Stimulated activated CD8-positive, alpha-beta memory T cell treated with anti-CD3 and anti-CD28 coated beads, Interleukin-4, amount 100 ng/mL, for 24 hours (primary cell): ENCODE data around the gene TMEM123.
A peak's percentile ranks its signal among the peaks of the same experiment; 100 is the strongest.

Experiments
- DNase-seq: peaks from one replicate; pipeline ENCODE4 v3.0.0-alpha.2; 2020; ENCODE audit warnings: low read depth

Gene TMEM123

GRCh38 chr11:102452461-102453301 is at the start of gene TMEM123:
Gene TMEM123, minus strand, starts transcription at chr11:102452765. Its CDS starts 142 bp downstream, at chr11:102452623.
- peak; percentile 84 for DNase-seq

GRCh38 chr11:102500829-102501228 is 48.3 kb upstream of the TMEM123 start:
- no peak for DNase-seq

GRCh38 chr11:102499931-102500330 is 47.4 kb upstream of the TMEM123 start:
- no peak for DNase-seq

DNA sequence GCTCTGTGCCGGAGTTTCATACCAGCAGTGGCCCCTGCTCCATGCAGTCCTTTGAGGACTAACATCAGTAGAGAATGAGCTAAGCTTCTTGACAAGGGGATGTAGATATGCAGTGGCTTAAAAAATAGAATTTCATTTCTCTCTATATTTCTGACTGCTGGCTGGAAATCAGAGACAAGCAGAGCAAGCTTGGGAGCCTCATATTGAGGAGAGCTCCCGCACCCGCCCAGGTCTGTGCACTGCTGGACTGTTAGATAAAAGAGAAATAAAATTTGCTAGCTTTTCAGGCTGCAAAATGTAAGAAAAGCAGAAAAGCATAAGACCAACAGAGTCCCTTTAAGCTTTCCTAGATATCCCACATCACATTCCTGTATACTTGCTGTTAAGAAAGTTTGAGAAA is 46.6 kb upstream of the TMEM123 start:
- DNase-seq: no peak

GRCh38 chr11:102497061-102497460 is 44.5 kb upstream of the TMEM123 start:
- DNase-seq: no peak

DNA sequence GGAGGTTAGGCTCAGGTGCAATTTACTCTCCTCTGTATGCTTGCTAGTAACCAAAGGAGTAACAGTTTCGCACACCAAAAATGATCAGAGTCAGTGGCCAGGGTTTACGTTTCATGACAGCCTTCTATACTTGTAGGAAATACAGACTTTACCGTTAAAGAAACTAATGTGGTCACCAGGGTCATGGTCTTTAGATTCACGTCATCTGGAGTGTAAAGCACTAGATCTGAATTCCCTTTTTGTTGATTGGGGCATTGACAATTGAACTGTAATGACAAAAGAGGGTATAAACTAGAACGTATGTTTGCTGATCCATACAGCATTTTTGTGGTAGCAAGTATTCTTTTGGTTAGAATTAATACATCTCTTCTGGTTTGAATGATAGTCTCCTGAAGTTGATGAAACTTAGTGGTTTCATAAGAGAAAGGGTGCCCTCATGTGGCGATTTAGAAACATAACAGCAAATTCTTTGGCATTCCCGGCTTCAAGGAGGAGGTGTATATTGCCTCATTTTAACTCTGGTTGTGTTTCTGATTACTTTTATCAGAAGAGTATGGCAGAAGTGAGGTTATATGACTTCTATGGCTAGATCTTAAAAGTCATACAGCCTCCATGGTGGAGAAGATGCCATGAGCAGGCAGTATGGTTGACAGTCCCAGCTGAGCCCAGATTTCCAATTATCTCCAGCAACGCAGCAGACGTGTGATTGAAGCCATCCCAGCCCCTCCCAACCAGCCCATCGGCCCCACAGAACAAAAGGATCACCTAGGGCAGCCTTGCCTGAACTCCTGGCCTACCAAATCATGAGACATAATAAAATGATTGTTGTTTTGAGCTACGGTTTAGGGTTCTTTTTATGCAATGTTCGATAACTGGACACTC is 42.8 kb upstream of the TMEM123 start:
- no peak for DNase-seq

DNA sequence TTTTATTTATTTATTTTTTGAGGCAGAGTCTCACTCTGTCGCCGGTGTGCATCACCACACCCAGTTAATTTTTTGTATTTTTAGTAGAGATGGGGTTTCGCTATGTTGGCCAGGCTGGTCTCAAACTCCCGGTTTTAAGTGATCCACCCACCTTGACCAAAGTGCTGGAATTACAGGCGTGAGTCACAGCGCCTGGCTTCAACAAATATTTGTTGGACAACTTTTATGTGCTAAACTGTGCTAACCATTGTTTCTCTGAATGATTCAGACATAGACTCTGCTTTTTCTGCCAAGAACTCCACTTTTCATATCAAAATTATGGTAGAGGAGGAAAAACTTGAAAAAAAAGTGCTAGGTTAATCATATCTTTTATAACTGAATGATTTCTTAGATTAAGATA is 41.7 kb upstream of the TMEM123 start:
- DNase-seq: no peak

- DNase-seq: no peak
Observed at GRCh38 chr11:102493524-102493923, 41.0 kb upstream of the TMEM123 start.

DNA sequence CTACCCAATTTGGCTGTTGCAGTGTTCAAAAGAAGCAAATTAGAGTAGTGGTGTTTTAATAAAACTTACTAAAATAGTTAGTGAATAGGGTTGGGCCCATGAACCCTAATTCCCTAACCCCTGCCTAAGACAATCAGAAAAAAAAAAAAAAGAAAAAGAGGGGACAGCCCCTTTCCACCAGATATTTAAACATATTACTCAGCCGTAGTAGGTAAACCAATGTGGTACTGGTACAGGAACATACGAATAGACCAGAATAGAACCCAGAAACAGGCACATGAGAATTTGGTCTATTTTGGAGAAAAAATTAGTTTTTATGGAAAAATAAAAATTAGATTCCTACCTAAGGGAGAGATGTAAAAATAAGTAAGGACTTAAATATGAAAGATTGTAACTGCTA is 39.4 kb upstream of the TMEM123 start:
- no peak for DNase-seq

DNA sequence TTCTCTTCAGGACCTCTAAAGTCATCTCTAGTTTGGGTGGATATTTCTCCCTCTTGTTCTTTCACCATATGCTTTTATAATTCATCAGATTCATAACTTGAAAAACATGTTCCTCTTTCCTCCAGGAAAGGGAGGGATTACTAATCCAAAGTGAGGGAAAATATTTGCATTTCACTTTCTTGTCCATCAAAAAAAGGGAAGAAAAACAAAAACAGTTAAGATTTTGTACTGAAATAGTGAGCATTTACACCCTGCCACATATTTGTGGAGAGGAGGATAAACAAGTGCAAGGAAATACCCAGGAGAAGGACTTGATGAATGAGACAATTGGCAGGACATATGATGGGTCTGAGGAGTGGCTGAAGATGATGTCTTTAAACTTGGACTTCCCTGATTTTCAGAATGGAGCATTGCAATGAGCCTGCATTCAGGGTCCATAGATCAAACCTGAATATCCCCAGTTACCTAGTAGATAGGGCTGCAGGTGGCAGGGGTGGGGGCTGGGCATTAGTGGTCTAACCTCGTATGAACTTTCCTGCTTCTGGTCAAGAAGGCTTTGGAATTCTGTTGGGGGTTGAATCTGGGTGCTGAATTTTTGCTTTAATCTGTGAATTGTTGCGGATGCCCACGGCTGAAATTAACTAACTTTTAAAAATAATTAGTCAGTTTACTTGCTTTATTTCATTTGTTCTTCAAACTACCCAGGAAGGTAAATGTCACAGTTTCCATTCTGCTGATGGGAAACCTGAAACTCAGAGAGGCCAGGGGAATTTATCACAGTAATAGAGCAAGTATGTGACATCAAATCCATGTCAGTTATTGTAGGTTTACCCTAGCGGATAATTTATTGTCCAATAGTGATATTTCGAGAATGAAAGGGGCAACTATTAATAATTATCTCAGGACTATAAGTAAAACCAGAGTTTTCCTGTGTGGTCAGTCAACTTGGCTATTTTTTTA is 36.9 kb upstream of the TMEM123 start:
- DNase-seq: no peak

- no peak for DNase-seq
Observed at GRCh38 chr11:102488208-102488607, 35.6 kb upstream of the TMEM123 start.

DNA sequence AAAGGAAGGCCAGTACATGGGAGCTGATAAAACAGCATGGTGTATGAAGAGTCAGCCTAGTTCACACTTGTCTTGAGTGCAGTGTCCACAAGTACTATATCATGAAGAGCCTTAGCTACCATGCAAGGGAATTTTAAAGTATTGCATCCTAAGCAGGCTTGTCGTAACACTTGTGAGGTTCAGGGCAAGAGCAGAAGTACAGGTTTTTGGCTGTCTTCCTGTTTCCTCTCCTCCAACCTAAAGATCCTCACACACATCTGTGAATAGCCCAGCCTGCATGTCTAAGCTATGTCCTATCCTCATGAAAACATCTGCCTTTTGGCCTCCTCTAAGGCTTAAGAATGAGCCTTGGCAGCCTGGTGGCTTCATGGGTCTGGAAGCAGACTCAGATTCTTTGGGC is 34.6 kb upstream of the TMEM123 start:
- no peak for DNase-seq

GRCh38 chr11:102486584-102486983 is 34.0 kb upstream of the TMEM123 start:
- DNase-seq: no peak

DNA sequence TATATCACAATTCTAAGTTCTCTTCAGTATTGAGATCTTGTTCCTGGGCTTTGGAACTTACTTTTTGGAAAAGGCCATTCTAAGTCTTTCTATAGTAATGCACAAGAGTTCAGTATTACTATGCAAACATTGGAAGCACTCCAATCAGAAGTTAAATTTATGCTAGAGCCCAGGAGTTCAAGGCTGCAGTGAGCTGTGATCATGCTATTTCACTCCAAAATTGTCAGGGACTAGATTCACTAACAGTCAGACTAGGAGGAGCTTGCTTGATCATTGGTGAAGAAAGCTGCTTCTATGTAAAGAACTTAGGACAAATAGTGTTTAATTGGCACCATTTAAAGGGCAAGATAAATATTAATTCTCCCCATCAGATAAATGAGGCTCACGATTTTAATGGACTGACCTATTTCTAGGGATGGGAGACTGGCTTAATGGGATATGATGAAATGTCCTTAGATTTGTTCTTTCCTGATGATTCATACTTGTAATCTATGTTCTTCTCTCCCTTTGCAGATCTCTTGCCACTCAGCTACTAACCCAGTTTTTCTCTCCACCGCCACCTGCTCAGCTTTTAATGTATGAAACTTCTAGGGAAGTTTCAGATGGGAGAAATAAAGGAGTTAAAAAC is 32.6 kb upstream of the TMEM123 start:
- DNase-seq: no peak

DNA sequence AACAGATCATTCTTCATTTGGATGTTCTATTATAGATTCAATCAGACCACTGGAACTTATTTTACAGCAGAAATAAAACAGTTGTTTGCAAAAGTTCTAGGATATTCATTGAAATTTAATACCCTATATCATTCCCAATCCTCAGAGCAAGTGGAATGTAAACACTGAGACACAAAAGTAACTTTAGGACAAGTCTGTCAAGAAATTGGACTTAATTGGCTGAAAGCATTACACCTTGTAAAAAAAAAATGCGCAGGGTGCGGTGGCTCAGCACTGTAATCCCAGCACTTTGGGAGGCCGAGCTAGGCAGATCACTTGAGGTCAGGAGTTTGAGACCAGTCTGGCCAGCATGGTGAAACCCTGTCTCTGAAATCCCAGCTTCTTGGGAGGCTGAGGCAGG is 29.9 kb upstream of the TMEM123 start:
- no peak for DNase-seq

DNA sequence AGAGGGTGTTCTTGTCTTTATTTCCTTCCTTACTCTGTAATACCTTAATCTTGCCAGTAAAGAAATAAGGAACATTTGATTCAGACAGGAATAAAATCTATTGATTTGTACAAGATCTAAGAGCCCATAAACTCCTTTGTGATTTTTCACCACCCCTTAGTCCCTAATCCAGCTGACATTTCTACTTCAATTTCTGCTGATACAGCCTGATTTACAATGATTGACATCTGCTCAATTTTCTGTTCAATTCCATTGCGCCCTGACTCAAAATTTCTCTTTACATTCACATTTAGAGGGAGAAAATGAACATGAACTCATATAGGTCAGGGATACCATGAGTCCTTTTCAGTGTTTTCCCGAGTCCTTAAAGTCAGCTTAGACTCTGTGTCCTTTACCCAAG is 27.2 kb upstream of the TMEM123 start:
- no peak for DNase-seq

DNA sequence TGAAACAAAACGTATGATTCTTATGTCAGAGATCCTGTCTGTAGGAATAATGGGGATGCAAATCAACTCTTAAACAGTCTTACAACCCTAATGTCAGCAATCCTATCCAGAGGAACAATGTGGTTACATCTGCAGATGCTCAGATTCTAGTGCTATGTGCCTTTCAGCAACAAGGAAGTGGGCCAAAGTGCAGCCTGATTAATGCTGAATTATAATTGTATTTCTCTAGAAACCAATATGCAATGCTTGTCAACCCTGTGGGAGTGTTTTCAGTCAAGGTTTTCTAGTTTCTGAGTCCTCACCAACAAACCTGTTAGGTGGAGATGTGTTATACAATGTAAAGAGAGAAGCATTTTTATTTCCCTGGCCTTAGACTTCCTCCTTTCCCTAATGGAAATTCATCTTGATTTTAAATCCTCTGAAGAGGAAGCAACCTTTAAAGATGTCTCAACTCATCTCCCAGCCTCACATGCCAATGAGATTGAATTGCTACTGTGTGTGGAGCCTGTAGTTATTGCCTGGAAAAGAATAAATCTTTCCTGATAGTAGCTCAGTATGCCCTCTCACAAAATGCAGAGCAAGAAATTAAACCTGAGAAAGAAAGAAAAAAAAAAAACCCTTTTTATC is 26.2 kb upstream of the TMEM123 start:
- no peak for DNase-seq

GRCh38 chr11:102476812-102477211 is 24.2 kb upstream of the TMEM123 start:
- DNase-seq: no peak

DNA sequence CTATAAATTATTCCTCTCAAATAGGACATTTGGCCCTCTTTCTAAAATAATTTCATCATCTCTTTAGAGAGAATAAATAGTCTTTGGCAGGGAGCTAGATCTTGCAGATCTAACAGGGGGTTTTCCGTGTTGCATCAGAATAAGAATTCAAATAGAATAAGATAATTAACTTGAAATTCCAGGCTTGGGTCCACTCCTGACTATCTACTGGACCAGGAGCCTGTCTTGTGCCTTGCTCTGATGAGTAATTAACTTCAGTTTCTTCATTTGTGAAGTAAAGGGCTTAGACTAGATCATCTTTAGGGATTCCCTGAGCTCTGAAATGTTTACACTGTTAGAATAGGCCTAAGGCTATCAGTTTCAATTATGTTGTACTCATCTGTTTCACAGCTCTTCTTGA is 23.5 kb upstream of the TMEM123 start:
- DNase-seq: no peak

- DNase-seq: no peak
Observed at GRCh38 chr11:102473543-102473942, 21.0 kb upstream of the TMEM123 start.

DNA sequence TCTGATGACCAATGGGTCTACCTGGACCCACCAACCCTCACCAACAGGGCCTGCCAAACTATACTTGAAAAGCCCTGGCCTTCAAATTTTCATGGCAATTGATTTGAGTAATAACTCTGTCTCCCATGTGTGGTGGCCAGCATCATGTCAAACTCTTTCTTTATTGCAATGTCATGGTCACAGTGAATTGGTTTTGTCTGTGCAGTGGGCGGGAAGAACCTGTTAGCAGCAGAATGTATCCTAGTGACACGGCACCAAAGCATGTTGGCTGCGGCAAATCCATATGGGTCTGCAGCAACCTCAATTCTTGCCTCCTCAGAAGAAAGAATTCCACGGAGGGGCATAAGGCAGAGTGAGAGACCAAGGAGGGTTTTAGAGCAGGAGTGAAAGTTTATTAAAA is 19.6 kb upstream of the TMEM123 start:
- no peak for DNase-seq
